GM12878 (cell line): Measurements from ENCODE around the gene TRIM39. TPM values are rescaled to one million over a fixed set of nuclear protein-coding genes. Genes with fewer than 3 reads are reported as not detected.

Source experiments
- ATAC-seq: fragments of 200-7000 bp; cut with Tn5 transposase; 3 replicates; pipeline ENCODE4 v1.9.1; 2020; ENCODE audit warnings: mild to moderate bottlenecking, moderate library complexity
- BruUV-seq: library from RNA; stranded (reverse); fragments of 400-500 nt; replicated peaks from 2 replicates; lab custom pipeline; 2021; lab: Mats Ljungman, UMichigan
- CTCF ChIA-PET: fragments of 300-600 bp; sonication (Branson Sonifier 250); formaldehyde crosslinking; extraction: SDS; loops from one replicate; lab custom pipeline; 2021; ENCODE audit warnings: inconsistent platforms; lab: Yijun Ruan, JAX
- POLR2A ChIA-PET: fragments of 350-600 bp; formaldehyde crosslinking; extraction: SDS; loops from one replicate; lab custom pipeline; 2021; ENCODE audit warnings: inconsistent platforms; lab: Charles Lee
- RAD21 ChIA-PET: fragments of 300-600 bp; sonication (Branson Sonifier 250); formaldehyde crosslinking; loops from one replicate; lab custom pipeline; 2023; ENCODE audit warnings: antibody characterized with exemption; ENCODE audit not compliant: unreplicated experiment; lab: Charles Lee
- SMC1A ChIA-PET: fragments of 300-600 bp; sonication (Branson Sonifier 250); formaldehyde crosslinking; loops from one replicate; lab custom pipeline; 2023; ENCODE audit not compliant: unreplicated experiment, uncharacterized antibody; lab: Charles Lee
- DNase-seq: peaks from one replicate; pipeline ENCODE4 v3.0.0-alpha.2; 2011; ENCODE audit warnings: low read depth, low spot score
- FAIRE-seq: peaks from 3 replicates; lab custom pipeline; 2011; peaks lifted over from hg19 to GRCh38; lab: Jason Lieb, UNC
- H2AFZ ChIP-seq: 2 replicates; pipeline ENCODE4 v1.6.0; 2011; ENCODE audit warnings: low read depth, low read length, control low read depth; ENCODE audit not compliant: control insufficient read depth
- H3K27ac ChIP-seq: 2 replicates; pipeline ENCODE4 v1.5.1; 2011; ENCODE audit warnings: control low read depth; ENCODE audit not compliant: control insufficient read depth, insufficient read depth
- H3K27me3 ChIP-seq, 2 experiments: replicated peaks in 1 of 2; 2 replicates each; pipeline versions ENCODE4 v1.6.0 to v1.6.1; 2011; ENCODE audit warnings: low read length in 1 of 2; ENCODE audit not compliant: control insufficient read depth in 2 of 2, insufficient read depth in 2 of 2
- H3K36me3 ChIP-seq, 2 experiments: 2 replicates each; pipeline ENCODE4 v1.5.1; 2011; ENCODE audit warnings: low read length in 1 of 2; ENCODE audit not compliant: control insufficient read depth in 2 of 2, insufficient read depth in 2 of 2
- H3K4me1 ChIP-seq: 2 replicates; pipeline ENCODE4 v1.6.1; 2011; ENCODE audit warnings: mild to moderate bottlenecking, low read length, moderate library complexity, mixed read lengths; ENCODE audit not compliant: control insufficient read depth, insufficient read depth
- H3K4me2 ChIP-seq: 2 replicates; pipeline ENCODE4 v1.6.0; 2011; ENCODE audit warnings: control low read depth; ENCODE audit not compliant: control insufficient read depth, insufficient read depth
- H3K4me3 ChIP-seq: fragments of 200-600 bp; sonication (generic); 2 replicates; pipeline ENCODE4 v1.5.1; 2016
- H3K79me2 ChIP-seq: 2 replicates; pipeline ENCODE4 v1.6.0; 2011; ENCODE audit warnings: low read length; ENCODE audit not compliant: control insufficient read depth, insufficient read depth
- H3K9ac ChIP-seq: 2 replicates; pipeline ENCODE4 v1.8.0; 2011; ENCODE audit warnings: low read length, control low read depth, mixed read lengths; ENCODE audit not compliant: control insufficient read depth, insufficient read depth
- H3K9me3 ChIP-seq: replicated peaks from 3 replicates; pipeline ENCODE4 v1.5.1; 2011; ENCODE audit warnings: mild to moderate bottlenecking, low read length; ENCODE audit not compliant: control insufficient read depth, insufficient read depth
- H4K20me1 ChIP-seq: 2 replicates; pipeline ENCODE4 v1.6.0; 2011; ENCODE audit not compliant: control insufficient read depth, insufficient read depth
- BHLHE40 ChIP-seq, 2 experiments: fragments of 450-650 bp in 1 of 2; IDR thresholded peaks; 2 replicates each; pipeline ENCODE4 v1.6.1; 2011 to 2017; ENCODE audit warnings: low read depth in 2 of 2, borderline replicate concordance in 1 of 2, improper control_type of control experiment in 1 of 2, low read length in 1 of 2, mild to moderate bottlenecking in 1 of 2
- CREM ChIP-seq: IDR thresholded peaks from 2 replicates; pipeline ENCODE4 v1.6.1; 2014; ENCODE audit warnings: antibody characterized with exemption, low read depth
- DPF2 ChIP-seq: fragments of 450-650 bp; IDR thresholded peaks from 2 replicates; pipeline ENCODE4 v1.6.1; 2017; ENCODE audit warnings: mild to moderate bottlenecking
- FOS ChIP-seq: IDR thresholded peaks from 3 replicates; pipeline ENCODE4 v1.6.1; 2011; ENCODE audit warnings: borderline replicate concordance; ENCODE audit not compliant: insufficient read length; ENCODE audit errors: extremely low read depth
- FOXK2 ChIP-seq: fragments of 450-650 bp; IDR thresholded peaks from 2 replicates; pipeline ENCODE4 v1.6.1; 2017; ENCODE audit warnings: mild to moderate bottlenecking, moderate library complexity
- MYB ChIP-seq: fragments of 150-350 bp; IDR thresholded peaks from 2 replicates; pipeline ENCODE4 v1.6.1; 2014; ENCODE audit warnings: mild to moderate bottlenecking, low read depth, low read length, borderline replicate concordance
- SUZ12 ChIP-seq: fragments of 200-600 bp; sonication (generic); IDR thresholded peaks from one replicate; pipeline ENCODE4 v1.6.1; 2018; ENCODE audit warnings: antibody characterized with exemption, mild to moderate bottlenecking; ENCODE audit not compliant: unreplicated experiment
- ZNF207 ChIP-seq: fragments of 450-650 bp; IDR thresholded peaks from 2 replicates; pipeline ENCODE4 v1.6.1; 2014; ENCODE audit warnings: antibody characterized with exemption, mild to moderate bottlenecking, borderline replicate concordance
- WGBS: methylation state at CpG from one replicate; pipeline ENCODE4 v1.1.6; 2016; ENCODE audit warnings: low lambda C conversion rate; ENCODE audit not compliant: insufficient replicate concordance, insufficient coverage; ENCODE audit errors: missing lambda C conversion rate; 5-methylcytosine and 5-hydroxymethylcytosine counted together
- in situ Hi-C: fragments of 300-500 bp; cut with MboI; formaldehyde crosslinking; loops from 9 replicates; pipeline ENCODE4 v1.14.3; 2018; ENCODE audit warnings: mixed read lengths
- intact Hi-C: fragments of 100-400 bp; cut with micrococcal nuclease; formaldehyde crosslinking; loops from one replicate; pipeline ENCODE4 v1.14.2; 2022; ENCODE audit not compliant: unreplicated experiment
- polyA plus RNA-seq, 11 experiments: library from polyadenylated mRNA; depleted of rRNA in 4 of 11; unstranded in 6 of 11; stranded (reverse) in 5 of 11; fragments of >200 nt; fragmentation: Nextera tagmentation in 4 of 11; fragmentation: Illumina TruSeq in 1 of 11; extraction: Ambion mirVana in 4 of 11; extraction: Trizol in 1 of 11; gene quantifications; 1 replicate in 1 of 11; 2 replicates in 10 of 11; pipeline versions ENCODE4 v1.2.1 to v1.2.3, GENCODE V29; 2011 to 2016; ENCODE audit warnings: inconsistent platforms in 2 of 11, missing spikeins in 2 of 11, low read depth in 1 of 11
- total RNA-seq, 4 experiments: library from RNA; depleted of rRNA in 3 of 4; stranded (reverse); fragments of >200 nt in 3 of 4; fragmentation: Illumina TruSeq in 1 of 4; extraction: Trizol in 1 of 4; gene quantifications; 2 replicates each; pipeline versions ENCODE4 v1.2.1 to v1.2.3, GENCODE V29; 2013 to 2021
- TF ChIP-seq, protein P1 (sequence below): IDR thresholded peaks from 2 replicates; pipeline ENCODE4 v1.6.1; 2011; ENCODE audit warnings: low read depth, low read length, improper control_type of control experiment, borderline replicate concordance
- TF ChIP-seq, protein P2 (sequence below): fragments of 450-650 bp; IDR thresholded peaks from 2 replicates; pipeline ENCODE4 v1.6.1; 2016; ENCODE audit warnings: mild to moderate bottlenecking
- TF ChIP-seq, protein P3 (sequence below): IDR thresholded peaks from 2 replicates; pipeline ENCODE4 v1.6.1; 2012; ENCODE audit warnings: mild to moderate bottlenecking, low read depth, low read length

Gene TRIM39
- total and polyA plus RNA-seq, 10 of the 15 experiments (the other 5 are each of a cell fraction or from before 2014, with no cell fraction given), result 3.0 to 11.9 (median 8.8) TPM

DNA sequence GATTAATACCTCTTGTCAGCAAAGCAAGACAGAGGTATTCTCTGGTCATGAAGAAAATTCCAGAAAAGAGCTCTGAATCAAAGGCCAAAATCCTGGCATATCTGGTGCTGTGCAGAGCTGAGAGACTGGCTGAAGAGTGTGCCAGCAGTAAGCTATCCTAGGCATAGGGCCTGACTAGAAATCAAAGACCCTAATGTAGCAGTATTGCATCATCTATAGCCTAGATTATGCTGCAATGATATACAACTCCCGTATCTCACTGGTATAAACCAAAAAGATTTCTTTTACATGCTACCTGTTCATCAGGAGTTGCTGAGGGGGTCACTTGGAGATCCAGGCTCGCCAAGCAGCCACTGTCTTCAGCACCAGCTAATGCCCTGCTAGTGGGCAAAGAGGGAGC is 30.9 kb upstream of the TRIM39 start:
- ChIA-PET SMC1A (interaction anchor here (1.4 kb wide), 1 partner anchor 80 kb away, joined by 3 read pairs; no protein-coding TSS in a partner anchor), RAD21 (no interaction called here), POLR2A (no interaction called here), CTCF (interaction anchor here (0.6 to 1.2 kb wide), 2 partner anchors 57 to 100 kb away, joined by 3 read pairs; no protein-coding TSS in a partner anchor)
- TF ChIP-seq, protein P1, sequence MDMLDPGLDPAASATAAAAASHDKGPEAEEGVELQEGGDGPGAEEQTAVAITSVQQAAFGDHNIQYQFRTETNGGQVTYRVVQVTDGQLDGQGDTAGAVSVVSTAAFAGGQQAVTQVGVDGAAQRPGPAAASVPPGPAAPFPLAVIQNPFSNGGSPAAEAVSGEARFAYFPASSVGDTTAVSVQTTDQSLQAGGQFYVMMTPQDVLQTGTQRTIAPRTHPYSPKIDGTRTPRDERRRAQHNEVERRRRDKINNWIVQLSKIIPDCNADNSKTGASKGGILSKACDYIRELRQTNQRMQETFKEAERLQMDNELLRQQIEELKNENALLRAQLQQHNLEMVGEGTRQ, result no peak
- no peak for TF ChIP-seq MYB
- TF ChIP-seq FOXK2, result no peak
- TF ChIP-seq SUZ12, result no peak
- no peak for TF ChIP-seq FOS
- TF ChIP-seq, protein P2, sequence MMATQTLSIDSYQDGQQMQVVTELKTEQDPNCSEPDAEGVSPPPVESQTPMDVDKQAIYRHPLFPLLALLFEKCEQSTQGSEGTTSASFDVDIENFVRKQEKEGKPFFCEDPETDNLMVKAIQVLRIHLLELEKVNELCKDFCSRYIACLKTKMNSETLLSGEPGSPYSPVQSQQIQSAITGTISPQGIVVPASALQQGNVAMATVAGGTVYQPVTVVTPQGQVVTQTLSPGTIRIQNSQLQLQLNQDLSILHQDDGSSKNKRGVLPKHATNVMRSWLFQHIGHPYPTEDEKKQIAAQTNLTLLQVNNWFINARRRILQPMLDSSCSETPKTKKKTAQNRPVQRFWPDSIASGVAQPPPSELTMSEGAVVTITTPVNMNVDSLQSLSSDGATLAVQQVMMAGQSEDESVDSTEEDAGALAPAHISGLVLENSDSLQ, result no peak
- TF ChIP-seq CREM, result no peak
- TF ChIP-seq, protein P3, sequence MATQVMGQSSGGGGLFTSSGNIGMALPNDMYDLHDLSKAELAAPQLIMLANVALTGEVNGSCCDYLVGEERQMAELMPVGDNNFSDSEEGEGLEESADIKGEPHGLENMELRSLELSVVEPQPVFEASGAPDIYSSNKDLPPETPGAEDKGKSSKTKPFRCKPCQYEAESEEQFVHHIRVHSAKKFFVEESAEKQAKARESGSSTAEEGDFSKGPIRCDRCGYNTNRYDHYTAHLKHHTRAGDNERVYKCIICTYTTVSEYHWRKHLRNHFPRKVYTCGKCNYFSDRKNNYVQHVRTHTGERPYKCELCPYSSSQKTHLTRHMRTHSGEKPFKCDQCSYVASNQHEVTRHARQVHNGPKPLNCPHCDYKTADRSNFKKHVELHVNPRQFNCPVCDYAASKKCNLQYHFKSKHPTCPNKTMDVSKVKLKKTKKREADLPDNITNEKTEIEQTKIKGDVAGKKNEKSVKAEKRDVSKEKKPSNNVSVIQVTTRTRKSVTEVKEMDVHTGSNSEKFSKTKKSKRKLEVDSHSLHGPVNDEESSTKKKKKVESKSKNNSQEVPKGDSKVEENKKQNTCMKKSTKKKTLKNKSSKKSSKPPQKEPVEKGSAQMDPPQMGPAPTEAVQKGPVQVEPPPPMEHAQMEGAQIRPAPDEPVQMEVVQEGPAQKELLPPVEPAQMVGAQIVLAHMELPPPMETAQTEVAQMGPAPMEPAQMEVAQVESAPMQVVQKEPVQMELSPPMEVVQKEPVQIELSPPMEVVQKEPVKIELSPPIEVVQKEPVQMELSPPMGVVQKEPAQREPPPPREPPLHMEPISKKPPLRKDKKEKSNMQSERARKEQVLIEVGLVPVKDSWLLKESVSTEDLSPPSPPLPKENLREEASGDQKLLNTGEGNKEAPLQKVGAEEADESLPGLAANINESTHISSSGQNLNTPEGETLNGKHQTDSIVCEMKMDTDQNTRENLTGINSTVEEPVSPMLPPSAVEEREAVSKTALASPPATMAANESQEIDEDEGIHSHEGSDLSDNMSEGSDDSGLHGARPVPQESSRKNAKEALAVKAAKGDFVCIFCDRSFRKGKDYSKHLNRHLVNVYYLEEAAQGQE, result no peak
- no peak for TF ChIP-seq ZNF207
- no peak for TF ChIP-seq DPF2
- TF ChIP-seq BHLHE40 (IDR thresholded peaks at IDR 0.05; ENCODE audit: borderline replicate concordance in 1 of 2, low read depth in 2 of 2, low read length in 1 of 2), result no peak
- Histone ChIP-seq H3K4me2 (no peak overlapping the region), H3K27ac (no peak overlapping the region), H3K79me2 (no peaks in the 10 kb centered on the region), H3K9me3 (no peaks in the 10 kb centered on the region), H3K9ac (no peak overlapping the region), H3K36me3 (peaks cover 7 to 9% of the 10 kb centered on the region in 2 experiments), H2AFZ (no peak overlapping the region), H3K27me3 (no peaks in the 10 kb centered on the region), H4K20me1 (no peaks in the 10 kb centered on the region), H3K4me1 (no peaks in the 10 kb centered on the region), H3K4me3 (no peak overlapping the region)
- no peak for DNase-seq
- 95% methylated on average over 2 of the region's 2 CpGs for WGBS
- intact Hi-C loops, result no loop called here
- ATAC-seq, result no peak
- in situ Hi-C loops, result no loop called here
- no peak for FAIRE-seq
- BruUV-seq, result no TSS peak
